OCI-LY7 (cell line): ENCODE data around the gene SLC35C1. TPM values are rescaled to one million over a fixed set of nuclear protein-coding genes. Genes with fewer than 3 reads are reported as not detected.

Source experiments
- BruUV-seq: library from RNA; stranded (reverse); fragments of 400-500 nt; replicated peaks from 2 replicates; lab custom pipeline; 2021; lab: Mats Ljungman, UMichigan
- CTCF ChIA-PET: fragments of 300-600 bp; sonication (Branson Sonifier 250); formaldehyde crosslinking; loops from one replicate; lab custom pipeline; 2022; ENCODE audit warnings: antibody characterized with exemption; ENCODE audit not compliant: unreplicated experiment; lab: Charles Lee
- POLR2A ChIA-PET: fragments of 300-600 bp; sonication (Branson Sonifier 250); formaldehyde crosslinking; loops from one replicate; lab custom pipeline; 2022; ENCODE audit warnings: antibody characterized with exemption; lab: Charles Lee
- DNase-seq: peaks from one replicate; pipeline ENCODE4 v3.0.0-alpha.2; 2015; ENCODE audit warnings: low spot score
- H2AFZ ChIP-seq: fragments of 200-600 bp; sonication (generic), shearing (Covaris generic); 2 replicates; pipeline ENCODE4 v1.6.1; 2014; ENCODE audit warnings: mild to moderate bottlenecking, antibody characterized with exemption, low read length, moderate library complexity
- H3K27ac ChIP-seq: fragments of 200-600 bp; sonication (generic); 2 replicates; pipeline ENCODE4 v1.5.1; 2014; ENCODE audit warnings: mixed run types, low read depth, mild to moderate bottlenecking, moderate library complexity, low read length, inconsistent platforms; ENCODE audit not compliant: poor library complexity, severe bottlenecking
- H3K36me3 ChIP-seq: fragments of 200-600 bp; sonication (generic); 2 replicates; pipeline ENCODE4 v1.6.1; 2014; ENCODE audit warnings: mild to moderate bottlenecking, antibody characterized with exemption, low read length, moderate library complexity, mixed read lengths; ENCODE audit not compliant: insufficient read depth
- H3K4me1 ChIP-seq: fragments of 200-600 bp; sonication (generic); 2 replicates; pipeline ENCODE4 v1.5.1; 2014; ENCODE audit warnings: mild to moderate bottlenecking, low read length; ENCODE audit not compliant: insufficient read depth, poor library complexity, severe bottlenecking
- H3K4me2 ChIP-seq: fragments of 200-600 bp; sonication (generic); 2 replicates; pipeline ENCODE4 v1.6.1; 2014; ENCODE audit warnings: mild to moderate bottlenecking, low read length
- H3K4me3 ChIP-seq: fragments of 200-600 bp; sonication (generic); 2 replicates; pipeline ENCODE4 v1.5.1; 2014; ENCODE audit warnings: mild to moderate bottlenecking, low read depth, low read length; ENCODE audit not compliant: poor library complexity, severe bottlenecking
- H3K79me2 ChIP-seq: fragments of 200-600 bp; sonication (generic); 2 replicates; pipeline ENCODE4 v1.6.1; 2016; ENCODE audit warnings: low read depth, mild to moderate bottlenecking, low read length, moderate library complexity, mixed read lengths; ENCODE audit not compliant: insufficient read depth
- H3K9me2 ChIP-seq: fragments of 200-600 bp; sonication (generic); 2 replicates; pipeline ENCODE4 v1.6.1; 2016; ENCODE audit warnings: mild to moderate bottlenecking, low read length, mixed read lengths; ENCODE audit not compliant: insufficient read depth
- H3K9me3 ChIP-seq: fragments of 200-600 bp; sonication (generic); 2 replicates; pipeline ENCODE4 v1.6.1; 2014; ENCODE audit warnings: mild to moderate bottlenecking, mixed run types, low read length, mixed read lengths
- H4K20me1 ChIP-seq: fragments of 200-600 bp; sonication (generic); 2 replicates; pipeline ENCODE4 v1.6.1; 2014; ENCODE audit warnings: mild to moderate bottlenecking, antibody characterized with exemption, low read length, moderate library complexity, mixed read lengths; ENCODE audit not compliant: insufficient read depth
- EZH2phosphoT487 ChIP-seq: fragments of 200-600 bp; sonication (generic); IDR thresholded peaks from 2 replicates; pipeline ENCODE4 v1.6.1; 2018; ENCODE audit warnings: low read depth, borderline replicate concordance, mild to moderate bottlenecking, mixed run types, antibody characterized with exemption, low read length, moderate library complexity, mixed read lengths
- intact Hi-C: fragments of 100-400 bp; cut with micrococcal nuclease; formaldehyde crosslinking; loops from one replicate; pipeline ENCODE4 v1.10.0; 2022; ENCODE audit not compliant: unreplicated experiment
- total RNA-seq, 2 experiments: library from RNA; depleted of rRNA in 1 of 2; stranded (reverse); fragments of >200 nt in 1 of 2; shearing (Covaris generic) in 1 of 2; gene quantifications; 2 replicates each; pipeline ENCODE4 v1.2.3, GENCODE V29; 2014 to 2022
- TF ChIP-seq, protein P1 (sequence below): fragments of 200-600 bp; sonication (generic); conservative IDR thresholded peaks from 2 replicates; pipeline ENCODE4 v1.5.1; 2014; ENCODE audit warnings: mild to moderate bottlenecking, antibody characterized with exemption, low read length, moderate library complexity, mixed read lengths

The SLC35C1 gene
- total RNA-seq, 2 experiments from 2014 or later = 3.3 to 9.2 TPM

DNA sequence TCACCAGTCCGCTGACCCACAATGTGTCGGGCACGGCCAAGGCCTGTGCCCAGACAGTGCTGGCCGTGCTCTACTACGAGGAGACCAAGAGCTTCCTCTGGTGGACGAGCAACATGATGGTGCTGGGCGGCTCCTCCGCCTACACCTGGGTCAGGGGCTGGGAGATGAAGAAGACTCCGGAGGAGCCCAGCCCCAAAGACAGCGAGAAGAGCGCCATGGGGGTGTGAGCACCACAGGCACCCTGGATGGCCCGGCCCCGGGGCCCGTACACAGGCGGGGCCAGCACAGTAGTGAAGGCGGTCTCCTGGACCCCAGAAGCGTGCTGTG is 6.1 kb downstream of the SLC35C1 start:
- TF ChIP-seq, protein P1, sequence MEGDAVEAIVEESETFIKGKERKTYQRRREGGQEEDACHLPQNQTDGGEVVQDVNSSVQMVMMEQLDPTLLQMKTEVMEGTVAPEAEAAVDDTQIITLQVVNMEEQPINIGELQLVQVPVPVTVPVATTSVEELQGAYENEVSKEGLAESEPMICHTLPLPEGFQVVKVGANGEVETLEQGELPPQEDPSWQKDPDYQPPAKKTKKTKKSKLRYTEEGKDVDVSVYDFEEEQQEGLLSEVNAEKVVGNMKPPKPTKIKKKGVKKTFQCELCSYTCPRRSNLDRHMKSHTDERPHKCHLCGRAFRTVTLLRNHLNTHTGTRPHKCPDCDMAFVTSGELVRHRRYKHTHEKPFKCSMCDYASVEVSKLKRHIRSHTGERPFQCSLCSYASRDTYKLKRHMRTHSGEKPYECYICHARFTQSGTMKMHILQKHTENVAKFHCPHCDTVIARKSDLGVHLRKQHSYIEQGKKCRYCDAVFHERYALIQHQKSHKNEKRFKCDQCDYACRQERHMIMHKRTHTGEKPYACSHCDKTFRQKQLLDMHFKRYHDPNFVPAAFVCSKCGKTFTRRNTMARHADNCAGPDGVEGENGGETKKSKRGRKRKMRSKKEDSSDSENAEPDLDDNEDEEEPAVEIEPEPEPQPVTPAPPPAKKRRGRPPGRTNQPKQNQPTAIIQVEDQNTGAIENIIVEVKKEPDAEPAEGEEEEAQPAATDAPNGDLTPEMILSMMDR = no peak
- TF ChIP-seq EZH2phosphoT487 = no peak
- Histone ChIP-seq H3K9me2 (no peaks in the 10 kb centered on the region), H3K27ac (no peak overlapping the region), H2AFZ (no peak overlapping the region), H3K9me3 (no peaks in the 10 kb centered on the region), H3K4me3 (no peak overlapping the region), H3K4me1 (peaks cover 17% of the 10 kb centered on the region), H3K4me2 (no peak overlapping the region), H3K79me2 (no peaks in the 10 kb centered on the region), H3K36me3 (0 out of 2 replicates have a peak, but pooled peaks cover 6% of the 10 kb centered on the region), H4K20me1 (no peaks in the 10 kb centered on the region)
- DNase-seq = no peak
- intact Hi-C loops = no loop called here
- BruUV-seq = no TSS peak
- POLR2A ChIA-PET = no interaction called here
- CTCF ChIA-PET = no interaction called here

DNA sequence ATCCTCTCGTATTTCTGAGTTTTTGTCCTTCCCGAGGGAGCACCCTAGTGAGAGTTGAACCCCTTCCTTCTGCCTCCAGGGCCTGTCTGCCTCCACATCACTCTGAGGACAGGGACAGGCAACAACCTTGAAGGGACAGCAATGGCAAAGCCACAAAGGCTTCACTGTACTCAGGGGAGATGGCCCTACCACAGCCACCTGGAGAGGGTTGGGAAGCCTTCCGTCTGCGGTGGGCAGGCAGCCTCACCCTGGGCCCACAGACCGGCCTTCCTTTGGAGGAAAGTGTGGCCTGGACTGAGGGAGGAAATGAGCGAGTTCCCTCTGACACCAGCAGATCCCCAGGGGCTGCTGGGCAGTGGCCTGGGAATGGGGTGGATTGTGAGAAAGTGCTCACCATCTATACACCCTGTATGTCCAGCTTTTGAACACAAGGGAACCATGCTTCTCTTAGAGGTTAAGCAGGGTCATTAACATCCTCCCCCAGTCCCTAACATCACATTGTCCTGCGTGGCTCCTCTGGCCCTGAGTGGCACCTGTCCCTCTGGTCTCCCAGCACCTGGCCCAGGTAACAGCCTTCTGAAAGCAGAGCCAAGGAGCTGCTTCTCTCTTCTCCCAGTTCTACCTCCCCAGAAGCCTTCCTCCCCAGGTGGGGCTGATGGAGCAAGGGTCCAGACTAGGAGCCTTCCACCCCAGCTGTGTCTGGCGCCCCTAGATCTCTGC is 6.8 kb downstream of the SLC35C1 start:
- no peak overlapping the region for H3K4me3 ChIP-seq
- intact Hi-C loops = no loop called here
- H3K9me3 ChIP-seq = no peaks in the 10 kb centered on the region
- peaks cover 12% of the 10 kb centered on the region for H3K4me1 ChIP-seq
- H3K79me2 ChIP-seq = no peaks in the 10 kb centered on the region
- TF ChIP-seq EZH2phosphoT487 = no peak
- TF ChIP-seq, protein P1 = no peak
- H4K20me1 ChIP-seq = no peaks in the 10 kb centered on the region
- H3K4me2 ChIP-seq = no peak overlapping the region
- no peak overlapping the region for H3K27ac ChIP-seq
- H3K9me2 ChIP-seq = no peaks in the 10 kb centered on the region
- POLR2A ChIA-PET = interaction anchor here (0.6 kb wide), 1 partner anchor 9 kb away, joined by 3 read pairs; no protein-coding TSS in a partner anchor
- H2AFZ ChIP-seq = no peak overlapping the region
- DNase-seq = no peak
- 0 out of 2 replicates have a peak, but pooled peaks cover 6% of the 10 kb centered on the region for H3K36me3 ChIP-seq
- CTCF ChIA-PET = no interaction called here
- no TSS peak for BruUV-seq
